Measurements from ENCODE around the gene PPP1R14D.
"Not testable (repeated sequence)": the region's sequence is repeated elsewhere in the genome, so short reads cannot be mapped to it uniquely, and the experiment has no call there.

The PPP1R14D gene, protein sequence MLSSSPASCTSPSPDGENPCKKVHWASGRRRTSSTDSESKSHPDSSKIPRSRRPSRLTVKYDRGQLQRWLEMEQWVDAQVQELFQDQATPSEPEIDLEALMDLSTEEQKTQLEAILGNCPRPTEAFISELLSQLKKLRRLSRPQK

DNA sequence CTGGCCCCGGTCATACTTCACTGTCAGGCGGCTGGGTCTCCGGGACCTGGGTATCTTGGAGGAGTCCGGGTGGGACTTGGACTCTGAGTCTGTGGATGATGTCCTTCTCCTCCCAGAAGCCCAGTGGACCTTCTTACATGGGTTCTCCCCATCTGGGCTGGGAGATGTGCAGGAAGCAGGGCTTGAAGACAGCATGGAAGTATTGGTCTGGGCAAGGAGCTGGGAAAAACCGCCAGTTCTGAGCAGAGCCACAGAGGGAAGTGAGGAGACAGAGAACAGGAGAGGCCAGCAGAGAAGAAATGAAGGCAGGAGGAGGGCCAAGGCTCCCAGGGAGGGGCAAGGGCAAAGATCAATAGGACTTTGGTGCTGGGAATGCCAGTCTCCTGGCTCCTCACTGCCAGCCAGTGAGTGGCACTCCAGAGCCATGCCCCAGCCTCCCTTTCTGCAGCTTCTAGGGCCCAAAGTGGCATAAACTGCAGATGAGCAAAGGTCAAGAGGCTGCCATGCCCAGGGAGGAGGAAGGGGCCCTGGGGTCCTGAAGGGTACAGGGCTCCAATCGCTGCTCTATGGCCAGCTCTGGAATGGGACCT is at the start of gene PPP1R14D:
Gene PPP1R14D (minus strand): TSS at position 262 of the 590 bp plus-strand sequence. CDS start 67 bp downstream, at position 195.
- DNase-seq: no peak

DNA sequence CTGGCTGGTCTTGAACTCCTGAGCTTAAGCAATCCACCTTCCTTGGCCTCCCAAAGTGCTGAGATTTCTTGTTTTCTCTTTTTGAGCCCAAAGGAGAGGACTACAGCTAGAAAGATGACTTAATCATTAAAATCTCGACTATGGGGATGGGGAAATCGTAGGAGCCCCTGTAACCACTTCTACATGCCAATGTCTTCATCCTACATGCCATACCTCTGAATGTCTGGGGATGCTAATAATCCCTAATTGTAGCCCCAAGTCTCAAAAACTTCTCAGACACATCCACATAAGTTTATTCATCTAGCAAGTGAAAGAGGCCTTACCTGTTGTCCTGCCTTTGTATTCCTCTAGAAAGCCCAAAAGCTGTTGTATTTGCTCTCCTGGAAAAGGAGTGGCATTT is 49.2 kb upstream of the PPP1R14D start:
- DNase-seq: no peak

DNA sequence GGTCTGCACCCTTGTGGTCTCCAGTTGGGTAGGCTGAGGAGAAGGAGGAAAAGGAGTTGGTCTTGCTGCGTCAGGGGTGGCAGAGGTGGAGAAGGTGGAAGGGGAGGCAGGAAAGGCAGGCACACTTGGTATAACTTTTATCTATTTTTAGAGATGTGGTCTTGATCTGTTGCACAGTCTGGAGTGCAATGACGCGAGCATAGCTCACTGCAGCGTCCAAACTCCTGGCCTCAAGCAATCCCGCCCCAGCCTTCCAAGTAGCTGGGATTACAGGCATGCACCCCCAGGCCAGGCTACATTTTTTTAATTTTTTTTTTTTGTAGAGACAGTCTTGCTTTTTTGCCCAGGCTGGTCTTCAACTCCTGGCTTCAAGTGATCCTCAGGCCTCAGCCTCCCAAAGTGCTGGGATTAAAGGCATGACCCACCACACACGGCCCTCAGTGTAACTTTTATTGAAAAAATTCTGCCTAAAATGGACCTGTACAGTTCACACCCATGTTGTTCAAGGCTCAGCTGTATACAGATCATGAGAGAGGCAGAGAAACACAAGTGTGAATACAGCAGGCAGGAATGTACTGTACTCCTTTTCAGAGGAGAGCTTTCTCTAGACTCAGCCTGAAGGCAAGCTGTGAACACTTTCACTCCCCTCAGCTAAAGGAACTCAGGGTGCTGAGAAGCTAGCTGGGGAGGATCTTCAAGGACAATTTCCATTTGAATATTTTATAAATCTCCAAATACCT is 47.7 kb upstream of the PPP1R14D start:
- DNase-seq: no peak

DNA sequence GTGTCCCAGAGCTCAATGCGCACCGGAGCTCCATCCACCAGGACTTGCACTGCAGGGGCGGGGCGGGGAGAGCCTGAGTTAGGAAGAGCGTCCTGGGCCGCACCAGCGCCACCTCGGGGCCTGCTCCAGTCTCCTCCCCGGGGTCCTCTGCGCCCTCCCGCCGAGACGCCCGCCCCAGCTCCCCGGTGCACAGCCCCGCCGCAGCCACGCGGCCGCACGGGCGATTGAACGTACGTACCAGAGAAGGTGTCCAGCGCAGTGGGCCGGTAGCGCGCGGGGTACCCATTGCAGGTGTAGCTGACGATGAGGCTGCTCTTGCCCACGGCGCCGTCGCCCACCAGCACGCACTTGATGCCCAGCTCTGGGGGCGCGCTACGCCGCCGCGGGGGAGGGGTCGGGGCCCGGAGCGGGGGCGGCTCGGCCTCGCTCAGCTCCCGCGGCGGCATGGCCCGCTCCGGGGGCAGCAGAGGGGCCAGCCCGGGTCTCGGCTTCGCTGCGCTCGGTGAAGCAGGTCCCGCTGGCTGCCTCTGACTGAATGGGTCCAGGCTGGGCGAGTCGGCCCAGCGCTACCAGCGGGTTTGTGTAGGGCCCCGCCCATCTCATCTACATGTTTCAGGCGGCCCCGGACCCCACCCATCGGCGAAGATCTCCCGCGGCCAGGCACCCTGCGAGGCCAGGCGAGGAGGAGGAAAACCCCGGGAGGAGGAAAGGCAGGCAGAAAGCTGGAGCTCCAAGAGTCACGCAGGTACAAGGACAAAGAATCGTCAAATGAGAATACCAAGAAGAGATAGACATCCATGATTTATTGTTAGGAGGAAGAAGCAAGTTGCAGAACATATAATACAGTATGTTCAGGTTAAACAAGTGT is 45.4 kb upstream of the PPP1R14D start, which contains the start of gene RHOV:
Gene RHOV (minus strand): TSS at position 541 of the 868 bp plus-strand sequence. CDS start 95 bp downstream, at position 446.
- peak; percentile 57 for DNase-seq

DNA sequence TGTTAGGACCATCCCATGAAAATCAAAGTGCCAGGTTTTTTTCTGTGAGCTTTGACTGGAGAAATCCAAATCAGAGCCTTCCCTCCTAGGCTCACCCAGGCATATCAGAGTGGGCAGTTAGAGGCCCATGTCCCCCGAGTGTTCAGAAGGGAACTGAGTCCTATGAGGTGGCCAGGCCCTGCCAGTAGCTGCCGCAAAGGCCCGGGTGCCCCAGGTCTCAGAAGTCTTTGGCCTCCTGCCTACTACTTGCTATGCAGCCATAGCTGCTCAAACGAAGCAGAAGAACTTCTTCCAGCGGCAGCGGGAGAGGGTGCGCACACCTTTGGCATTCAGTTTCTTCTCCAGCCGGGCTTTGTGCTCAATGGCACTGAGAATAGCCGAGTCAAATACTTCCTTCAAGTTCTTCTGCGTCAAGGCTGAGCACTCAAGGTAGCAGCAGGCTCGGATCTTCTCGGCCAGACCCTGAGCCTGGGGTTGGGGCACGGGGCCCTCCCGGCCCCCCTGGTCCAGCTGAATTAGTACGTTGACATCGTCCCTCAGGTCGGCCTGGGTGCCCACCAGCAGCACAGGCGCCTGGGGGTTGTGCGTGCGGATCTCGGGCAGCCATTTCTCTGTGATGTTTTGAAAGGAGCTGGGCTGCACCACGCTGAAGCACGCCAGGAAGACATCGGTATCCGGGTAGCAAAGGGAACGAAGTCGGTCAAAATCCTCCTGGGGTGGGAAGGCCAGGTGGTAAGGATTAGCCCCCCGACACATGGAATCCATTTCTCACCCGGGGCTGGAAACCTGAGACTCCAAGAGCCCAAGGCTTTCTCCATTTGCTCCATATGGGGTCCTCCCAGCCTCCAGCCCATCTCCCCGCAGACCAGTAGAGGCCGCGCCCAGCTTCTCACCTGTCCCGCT is 44.5 kb upstream of the PPP1R14D start:
- DNase-seq: no peak

DNA sequence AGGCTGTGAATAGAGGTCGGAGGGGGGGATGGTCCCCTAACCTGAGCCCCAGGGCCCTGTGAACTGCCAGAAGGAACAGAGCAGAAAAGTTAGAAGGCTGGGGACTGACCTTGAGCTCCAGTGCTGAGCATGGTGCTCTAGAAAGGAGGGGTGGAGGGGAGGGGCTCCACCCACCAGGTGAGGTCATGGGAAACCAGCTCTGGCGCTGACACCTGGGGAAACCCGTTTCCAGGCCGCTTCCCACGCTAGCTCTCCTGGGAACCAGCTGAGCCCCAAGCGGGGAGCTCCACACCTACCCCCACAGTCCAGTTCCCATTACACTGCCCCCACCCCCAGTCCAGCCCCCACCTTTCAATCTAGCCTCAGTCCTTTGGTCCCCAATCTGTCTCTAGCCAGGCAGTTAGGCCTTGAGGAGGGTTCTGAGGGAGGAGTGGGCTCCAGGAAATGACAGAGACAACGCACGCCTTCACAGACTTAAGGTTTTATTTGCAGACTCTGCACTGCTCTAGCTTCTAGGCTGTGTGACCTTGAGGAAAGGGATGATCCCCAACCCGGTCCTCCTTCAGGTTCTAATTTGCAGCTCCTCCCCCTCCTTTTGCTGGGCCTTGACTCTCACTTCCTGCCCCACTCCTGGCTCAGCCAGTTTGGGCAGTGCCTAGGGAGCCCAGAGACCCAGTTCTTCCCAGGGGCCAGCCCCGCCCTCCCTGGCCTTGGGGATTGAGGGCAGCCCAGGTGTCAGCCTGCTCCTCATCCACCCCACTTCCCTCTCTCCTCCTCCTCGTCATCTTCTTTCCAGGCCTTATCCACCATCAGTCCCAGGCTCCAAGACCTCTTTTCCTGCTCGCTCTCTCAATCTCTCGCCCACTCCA is 43.5 kb upstream of the PPP1R14D start:
- no peak for DNase-seq

DNA sequence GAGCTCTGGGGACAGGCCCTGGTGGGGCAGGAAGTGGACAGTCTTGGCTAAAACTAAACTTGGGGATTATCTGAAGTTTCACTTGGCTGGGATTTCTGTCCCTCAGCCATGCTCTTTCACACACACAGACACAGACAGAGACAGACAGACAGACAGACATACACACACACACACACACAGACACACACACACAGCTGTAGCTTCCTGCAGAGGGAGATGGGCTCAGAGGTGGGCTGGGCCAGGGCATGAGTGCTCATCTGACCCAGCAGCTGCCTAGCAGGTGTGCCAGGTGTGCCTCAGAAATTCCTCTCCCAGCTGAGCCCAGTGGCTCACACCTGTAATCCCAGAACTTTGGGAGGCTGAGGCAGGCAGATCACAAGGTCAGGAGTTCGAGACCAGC is 42.2 kb upstream of the PPP1R14D start:
- no peak for DNase-seq

DNA sequence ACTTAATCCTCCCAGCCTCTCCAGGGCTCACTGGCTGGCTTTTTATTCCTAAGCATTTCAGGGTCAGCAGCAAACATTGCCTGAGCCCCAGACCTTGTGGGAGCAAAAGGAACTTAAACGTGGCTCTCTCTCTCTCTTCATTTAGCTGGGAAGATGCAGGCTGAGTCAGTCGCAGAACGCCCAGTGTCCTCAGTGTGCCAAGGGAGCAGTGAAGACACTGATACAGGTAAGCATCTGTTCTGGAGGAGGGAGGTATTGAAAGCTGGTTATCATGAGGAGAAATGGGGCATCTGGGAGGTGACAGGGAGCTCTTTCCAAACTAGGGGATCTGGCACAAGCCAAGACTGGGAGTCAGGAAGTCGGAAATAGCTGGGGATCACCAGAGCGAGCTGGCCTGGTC is 41.2 kb upstream of the PPP1R14D start:
- no peak for DNase-seq

DNA sequence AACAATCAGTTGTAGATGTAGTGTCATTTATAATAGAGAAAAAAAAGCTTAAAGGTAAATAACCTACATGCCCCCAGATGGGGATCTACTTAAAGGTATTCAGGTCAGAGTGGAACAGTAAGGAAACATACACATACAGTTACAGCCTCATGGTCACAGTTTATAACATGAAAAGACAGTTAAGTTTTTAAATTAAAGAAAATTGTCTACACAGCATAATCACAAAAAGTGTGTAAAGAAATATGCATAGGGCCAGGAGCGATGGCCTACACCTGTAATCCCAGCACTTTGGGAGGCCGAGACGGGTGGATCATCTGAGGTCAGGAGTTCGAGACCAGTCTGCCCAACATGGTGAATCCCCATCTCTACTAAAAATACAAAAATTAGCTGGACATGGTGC is 38.7 kb upstream of the PPP1R14D start:
- no peak for DNase-seq

DNA sequence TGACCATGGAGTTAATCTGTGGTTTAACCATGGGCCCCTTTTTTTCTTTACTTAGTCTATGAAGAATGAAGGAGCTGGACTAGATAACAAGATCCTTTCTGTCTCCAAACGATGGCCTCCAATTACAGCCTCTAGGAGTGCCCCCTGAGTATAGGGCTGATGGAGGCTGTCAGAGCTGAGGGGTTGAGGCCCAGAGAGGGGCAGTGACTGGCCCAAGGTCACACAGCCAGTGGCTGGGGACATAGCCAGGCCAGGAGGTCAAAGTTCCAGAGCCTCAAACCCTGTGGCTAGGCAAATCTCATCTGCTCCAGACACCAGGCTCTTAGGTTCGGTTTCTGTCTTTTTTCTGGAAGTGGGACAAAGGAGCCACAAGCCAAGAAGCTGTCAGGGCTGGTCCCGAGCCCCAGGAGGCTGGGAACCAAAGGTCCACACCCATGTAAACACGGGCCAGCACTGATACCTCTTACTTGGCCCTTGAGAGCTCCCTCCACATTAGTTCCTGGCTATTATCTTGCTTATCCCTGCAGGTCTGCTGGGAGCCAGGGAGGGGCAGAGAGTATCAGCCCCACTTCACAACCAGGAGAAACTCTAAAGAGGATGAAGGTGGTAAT is 35.3 kb upstream of the PPP1R14D start:
- no peak for DNase-seq

DNA sequence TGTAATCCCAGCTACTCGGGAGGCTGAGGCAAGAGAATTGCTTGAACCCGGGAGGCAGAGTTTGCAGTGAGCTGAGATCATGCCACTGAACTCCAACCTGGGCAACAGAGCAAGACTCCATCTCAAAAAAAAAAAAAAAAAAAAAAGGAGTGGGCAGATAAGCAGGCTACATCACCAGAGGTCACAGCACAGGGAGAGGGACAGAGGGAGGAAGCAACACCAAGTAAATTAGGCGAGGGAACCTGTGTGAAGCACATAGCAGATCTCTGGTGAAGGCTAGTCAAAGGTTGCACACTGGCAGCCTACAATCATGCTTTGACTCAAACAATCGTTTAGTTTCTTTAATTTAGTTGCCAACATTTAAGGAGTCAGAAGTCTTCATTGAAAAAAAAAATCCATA is 32.6 kb upstream of the PPP1R14D start:
- not testable (repeated sequence) for DNase-seq

DNA sequence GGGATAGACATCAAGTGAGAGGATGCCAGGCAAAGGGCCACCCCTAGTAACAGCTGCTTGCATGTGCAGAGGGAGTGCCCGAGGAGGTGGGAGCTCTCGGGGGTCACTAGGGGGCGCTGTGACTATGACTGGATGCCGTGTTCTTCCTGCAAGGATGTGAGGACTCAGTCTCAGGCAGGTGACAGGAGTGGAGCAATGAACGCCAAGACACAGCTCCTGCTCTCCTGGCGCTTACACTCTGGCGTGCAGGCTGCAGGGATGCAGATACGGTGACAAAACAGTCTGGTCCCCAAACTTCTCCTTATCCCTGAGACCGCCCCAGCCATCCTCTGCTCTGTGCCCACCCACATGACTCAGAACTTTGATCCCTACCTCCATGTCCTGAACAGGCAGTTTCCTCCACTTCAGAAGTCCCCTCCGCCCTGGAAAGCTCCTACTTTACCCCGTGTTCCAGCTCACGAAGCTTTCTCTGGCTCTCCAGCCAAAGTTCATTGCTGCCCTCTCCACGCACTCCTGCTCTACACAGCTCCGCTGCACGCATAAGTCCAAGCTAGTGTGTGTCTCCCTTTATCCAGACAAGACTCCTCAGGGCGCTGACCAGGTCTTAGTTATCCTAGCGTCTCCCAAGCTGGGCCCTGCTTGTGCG is 30.8 kb upstream of the PPP1R14D start:
- DNase-seq: peak; percentile 81

DNA sequence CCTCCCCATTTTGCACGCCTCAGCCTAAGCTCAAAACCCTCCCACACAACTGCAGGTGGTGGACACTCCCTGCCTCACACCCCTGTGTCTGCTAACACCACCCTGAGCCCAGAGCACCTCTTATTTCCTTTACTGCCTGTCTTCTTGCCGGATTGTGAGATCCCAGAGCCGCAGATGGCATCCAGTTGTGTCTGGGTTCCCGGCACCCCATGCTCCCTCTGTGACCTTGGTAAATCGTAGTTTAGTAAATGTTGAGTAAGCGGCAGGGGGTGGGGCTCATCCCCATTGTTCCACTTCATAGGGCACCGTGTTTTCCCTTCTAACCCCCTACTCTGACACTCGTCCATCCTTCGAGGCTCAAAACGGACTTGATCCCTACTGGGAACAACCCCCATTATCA is 30.2 kb upstream of the PPP1R14D start:
- DNase-seq: no peak

DNA sequence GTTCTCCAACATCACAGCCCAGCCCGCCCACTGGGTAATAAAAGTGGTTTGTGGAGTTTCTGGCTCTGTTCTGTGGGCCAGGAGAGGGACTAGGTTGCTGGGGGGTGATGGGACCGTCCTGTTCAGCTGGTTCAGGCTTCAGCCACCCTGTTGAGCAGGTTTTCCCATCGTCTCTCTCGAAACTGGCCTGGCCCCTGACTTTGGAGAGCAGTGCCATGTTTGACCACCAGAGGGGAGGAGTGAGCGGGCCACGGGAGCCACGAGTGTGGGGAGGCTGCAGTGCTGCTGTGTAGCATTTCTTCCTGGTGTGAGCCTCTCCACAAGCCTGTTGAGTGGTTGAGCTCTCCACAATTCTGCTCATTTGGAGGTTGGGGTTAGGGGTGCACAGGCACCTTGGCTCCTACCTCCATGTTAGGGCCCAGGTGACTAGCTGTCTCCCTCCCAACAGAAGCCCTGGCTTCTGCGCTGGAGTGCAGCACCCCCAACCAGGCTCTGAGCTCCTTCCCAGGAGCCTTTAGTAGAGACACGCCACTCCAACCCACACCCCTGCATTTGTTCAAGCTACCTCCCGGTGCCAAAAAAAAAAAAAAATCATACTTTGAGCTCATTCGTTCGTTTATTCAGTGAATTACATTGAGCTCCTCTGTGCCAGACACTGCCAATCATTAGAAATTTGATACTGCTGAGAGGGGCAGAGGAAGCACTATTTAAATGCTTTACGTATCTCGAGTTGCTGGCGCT is 29.3 kb upstream of the PPP1R14D start:
- DNase-seq: peak; percentile 80

DNA sequence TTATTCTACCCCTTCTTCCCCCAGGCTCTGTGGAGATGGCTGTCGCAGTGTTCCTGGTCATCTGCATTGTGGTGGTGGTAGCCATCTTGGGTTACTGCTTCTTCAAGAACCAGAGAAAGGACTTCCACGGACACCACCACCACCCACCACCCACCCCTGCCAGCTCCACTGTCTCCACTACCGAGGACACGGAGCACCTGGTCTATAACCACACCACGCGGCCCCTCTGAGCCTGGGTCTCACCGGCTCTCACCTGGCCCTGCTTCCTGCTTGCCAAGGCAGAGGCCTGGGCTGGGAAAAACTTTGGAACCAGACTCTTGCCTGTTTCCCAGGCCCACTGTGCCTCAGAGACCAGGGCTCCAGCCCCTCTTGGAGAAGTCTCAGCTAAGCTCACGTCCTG is 28.2 kb upstream of the PPP1R14D start:
- DNase-seq: no peak

DNA sequence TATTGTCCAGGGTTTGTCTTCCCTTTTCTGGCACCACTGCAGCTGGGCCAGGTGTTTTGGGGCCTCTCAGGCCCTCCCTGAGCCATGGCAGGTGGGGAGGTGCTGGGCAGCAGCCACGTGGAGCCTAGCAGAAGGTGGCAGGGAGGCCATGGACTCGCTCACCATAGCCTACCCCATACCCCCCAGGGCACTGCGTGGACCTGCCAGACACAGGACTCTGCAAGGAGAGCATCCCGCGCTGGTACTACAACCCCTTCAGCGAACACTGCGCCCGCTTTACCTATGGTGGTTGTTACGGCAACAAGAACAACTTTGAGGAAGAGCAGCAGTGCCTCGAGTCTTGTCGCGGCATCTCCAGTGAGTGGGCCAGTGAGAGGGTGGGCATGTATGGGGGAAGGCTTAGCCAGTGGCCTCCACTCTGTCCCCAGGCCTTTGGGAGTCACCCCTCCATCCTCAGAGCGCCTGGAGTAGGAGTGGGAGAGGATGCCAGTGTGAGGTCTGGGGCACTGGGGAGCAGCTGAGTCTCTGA is 27.3 kb upstream of the PPP1R14D start:
- no peak for DNase-seq

DNA sequence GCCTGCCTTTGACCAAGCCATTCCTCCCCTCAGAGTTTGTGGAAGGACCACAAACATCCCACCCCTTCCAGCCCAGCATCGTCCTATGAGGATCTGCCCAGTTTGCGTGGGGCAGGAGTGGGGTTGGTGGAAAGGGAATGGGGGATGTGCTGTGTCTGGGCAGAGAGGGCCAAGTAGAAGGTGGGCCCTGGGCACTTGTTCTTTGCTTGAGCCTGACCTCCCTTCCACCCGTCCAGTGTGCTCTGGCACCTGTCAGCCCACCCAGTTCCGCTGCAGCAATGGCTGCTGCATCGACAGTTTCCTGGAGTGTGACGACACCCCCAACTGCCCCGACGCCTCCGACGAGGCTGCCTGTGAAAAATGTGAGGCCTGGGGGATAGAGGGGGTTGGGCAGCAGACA is 25.7 kb upstream of the PPP1R14D start:
- DNase-seq: no peak

DNA sequence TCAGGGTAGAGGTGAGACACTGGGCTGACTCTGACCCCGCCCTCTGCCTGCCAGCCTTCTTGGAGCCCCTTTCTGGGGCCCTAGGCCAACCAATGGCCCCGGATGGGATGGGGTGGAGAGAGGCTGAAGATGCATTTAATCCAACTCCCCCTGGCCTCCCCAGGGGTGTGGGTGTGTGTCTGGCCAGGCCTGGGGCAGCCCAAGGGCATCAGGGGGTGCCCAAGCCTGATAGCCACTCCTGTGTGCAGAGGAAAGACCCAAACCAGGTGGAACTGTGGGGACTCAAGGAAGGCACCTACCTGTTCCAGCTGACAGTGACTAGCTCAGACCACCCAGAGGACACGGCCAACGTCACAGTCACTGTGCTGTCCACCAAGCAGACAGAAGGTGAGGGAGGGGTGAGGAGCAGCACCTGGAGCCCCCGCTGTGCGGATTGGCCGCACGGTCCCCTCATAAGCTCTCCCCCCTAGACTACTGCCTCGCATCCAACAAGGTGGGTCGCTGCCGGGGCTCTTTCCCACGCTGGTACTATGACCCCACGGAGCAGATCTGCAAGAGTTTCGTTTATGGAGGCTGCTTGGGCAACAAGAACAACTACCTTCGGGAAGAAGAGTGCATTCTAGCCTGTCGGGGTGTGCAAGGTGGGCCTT is 24.9 kb upstream of the PPP1R14D start:
- no peak for DNase-seq

DNA sequence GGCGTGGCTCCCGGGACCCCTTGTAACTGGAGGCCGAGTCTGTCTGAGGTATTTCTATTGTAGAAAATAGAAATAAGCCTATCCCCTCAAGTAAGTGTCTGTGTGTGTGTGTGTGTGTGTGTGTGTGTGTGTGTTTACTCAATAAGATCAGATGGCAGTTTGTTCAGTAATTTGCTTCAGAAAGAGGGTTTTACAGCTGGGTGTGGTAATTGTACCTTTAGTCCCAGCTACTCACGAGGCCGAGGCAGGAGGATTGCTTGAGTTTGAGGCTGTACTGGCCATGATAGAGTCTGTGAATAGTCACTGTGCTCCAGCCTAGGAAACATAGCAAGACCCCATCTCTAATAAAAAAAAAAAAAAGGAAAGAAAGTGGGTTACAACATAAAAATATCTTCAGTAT is 24.0 kb upstream of the PPP1R14D start:
- no peak for DNase-seq

Data from activated CD8-positive, alpha-beta memory T cell treated with anti-CD3 and anti-CD28 coated beads, Interleukin-2, amount 50 U/mL, for 4 hours (primary cell).